GM12878 (cell line): ENCODE measurements around the gene SLC37A1. TPM values are rescaled to one million over a fixed set of nuclear protein-coding genes. Genes with fewer than 3 reads are reported as not detected.

Source experiments
- ATAC-seq: fragments of 200-7000 bp; cut with Tn5 transposase; 3 replicates; pipeline ENCODE4 v1.9.1; 2020; ENCODE audit warnings: mild to moderate bottlenecking, moderate library complexity
- BruUV-seq: library from RNA; stranded (reverse); fragments of 400-500 nt; replicated peaks from 2 replicates; lab custom pipeline; 2021; lab: Mats Ljungman, UMichigan
- CTCF ChIA-PET: fragments of 300-600 bp; sonication (Branson Sonifier 250); formaldehyde crosslinking; extraction: SDS; loops from one replicate; lab custom pipeline; 2021; ENCODE audit warnings: inconsistent platforms; lab: Yijun Ruan, JAX
- POLR2A ChIA-PET: fragments of 350-600 bp; formaldehyde crosslinking; extraction: SDS; loops from one replicate; lab custom pipeline; 2021; ENCODE audit warnings: inconsistent platforms; lab: Charles Lee
- RAD21 ChIA-PET: fragments of 300-600 bp; sonication (Branson Sonifier 250); formaldehyde crosslinking; loops from one replicate; lab custom pipeline; 2023; ENCODE audit warnings: antibody characterized with exemption; ENCODE audit not compliant: unreplicated experiment; lab: Charles Lee
- SMC1A ChIA-PET: fragments of 300-600 bp; sonication (Branson Sonifier 250); formaldehyde crosslinking; loops from one replicate; lab custom pipeline; 2023; ENCODE audit not compliant: unreplicated experiment, uncharacterized antibody; lab: Charles Lee
- DNase-seq: peaks from one replicate; pipeline ENCODE4 v3.0.0-alpha.2; 2011; ENCODE audit warnings: low read depth, low spot score
- FAIRE-seq: peaks from 3 replicates; lab custom pipeline; 2011; peaks lifted over from hg19 to GRCh38; lab: Jason Lieb, UNC
- H2AFZ ChIP-seq: 2 replicates; pipeline ENCODE4 v1.6.0; 2011; ENCODE audit warnings: low read depth, low read length, control low read depth; ENCODE audit not compliant: control insufficient read depth
- H3K27ac ChIP-seq: 2 replicates; pipeline ENCODE4 v1.5.1; 2011; ENCODE audit warnings: control low read depth; ENCODE audit not compliant: control insufficient read depth, insufficient read depth
- H3K27me3 ChIP-seq, 2 experiments: replicated peaks in 1 of 2; 2 replicates each; pipeline versions ENCODE4 v1.6.0 to v1.6.1; 2011; ENCODE audit warnings: low read length in 1 of 2; ENCODE audit not compliant: control insufficient read depth in 2 of 2, insufficient read depth in 2 of 2
- H3K36me3 ChIP-seq, 2 experiments: 2 replicates each; pipeline ENCODE4 v1.5.1; 2011; ENCODE audit warnings: low read length in 1 of 2; ENCODE audit not compliant: control insufficient read depth in 2 of 2, insufficient read depth in 2 of 2
- H3K4me1 ChIP-seq: 2 replicates; pipeline ENCODE4 v1.6.1; 2011; ENCODE audit warnings: mild to moderate bottlenecking, low read length, moderate library complexity, mixed read lengths; ENCODE audit not compliant: control insufficient read depth, insufficient read depth
- H3K4me2 ChIP-seq: 2 replicates; pipeline ENCODE4 v1.6.0; 2011; ENCODE audit warnings: control low read depth; ENCODE audit not compliant: control insufficient read depth, insufficient read depth
- H3K4me3 ChIP-seq: fragments of 200-600 bp; sonication (generic); 2 replicates; pipeline ENCODE4 v1.5.1; 2016
- H3K79me2 ChIP-seq: 2 replicates; pipeline ENCODE4 v1.6.0; 2011; ENCODE audit warnings: low read length; ENCODE audit not compliant: control insufficient read depth, insufficient read depth
- H3K9ac ChIP-seq: 2 replicates; pipeline ENCODE4 v1.8.0; 2011; ENCODE audit warnings: low read length, control low read depth, mixed read lengths; ENCODE audit not compliant: control insufficient read depth, insufficient read depth
- H3K9me3 ChIP-seq: replicated peaks from 3 replicates; pipeline ENCODE4 v1.5.1; 2011; ENCODE audit warnings: mild to moderate bottlenecking, low read length; ENCODE audit not compliant: control insufficient read depth, insufficient read depth
- H4K20me1 ChIP-seq: 2 replicates; pipeline ENCODE4 v1.6.0; 2011; ENCODE audit not compliant: control insufficient read depth, insufficient read depth
- CBX3 ChIP-seq: fragments of 200-600 bp; sonication (generic); IDR thresholded peaks from 2 replicates; pipeline ENCODE4 v1.6.1; 2016; ENCODE audit warnings: low read depth, borderline replicate concordance
- CREB1 ChIP-seq: IDR thresholded peaks from 2 replicates; pipeline ENCODE4 v1.6.1; 2012; ENCODE audit warnings: low read depth, mild to moderate bottlenecking, inconsistent platforms
- EZH2 ChIP-seq: IDR thresholded peaks from 2 replicates; pipeline ENCODE4 v1.6.1; 2012; ENCODE audit warnings: low read depth, mild to moderate bottlenecking, control low read depth, inconsistent platforms, low read length, borderline replicate concordance; ENCODE audit not compliant: control insufficient read depth
- FOXM1 ChIP-seq: IDR thresholded peaks from 2 replicates; pipeline ENCODE4 v1.6.1; 2012; ENCODE audit warnings: low read depth, mild to moderate bottlenecking, inconsistent platforms, low read length, moderate library complexity
- GATAD2B ChIP-seq: fragments of 450-650 bp; conservative IDR thresholded peaks from 2 replicates; pipeline ENCODE4 v1.6.1; 2017; ENCODE audit warnings: low read depth, mild to moderate bottlenecking, moderate library complexity
- HCFC1 ChIP-seq: fragments of 150-350 bp; IDR thresholded peaks from 2 replicates; pipeline ENCODE4 v1.6.1; 2014; ENCODE audit warnings: low read length
- HDGF ChIP-seq: fragments of 450-650 bp; IDR thresholded peaks from 2 replicates; pipeline ENCODE4 v1.6.1; 2016; ENCODE audit warnings: antibody characterized with exemption
- NFYA ChIP-seq: IDR thresholded peaks from 2 replicates; pipeline ENCODE4 v1.6.1; 2011; ENCODE audit warnings: low read depth, mild to moderate bottlenecking, low read length, improper control_type of control experiment, borderline replicate concordance
- NR2F1 ChIP-seq: fragments of 450-650 bp; conservative IDR thresholded peaks from 2 replicates; pipeline ENCODE4 v1.6.1; 2017; ENCODE audit warnings: mild to moderate bottlenecking
- RBBP5 ChIP-seq: fragments of 200-600 bp; sonication (generic); conservative IDR thresholded peaks from 2 replicates; pipeline ENCODE4 v1.6.1; 2016
- SIN3A ChIP-seq: IDR thresholded peaks from 2 replicates; pipeline ENCODE4 v1.6.1; 2012; ENCODE audit warnings: low read depth, low read length, improper control_type of control experiment
- SREBF2 ChIP-seq: IDR thresholded peaks from 2 replicates; pipeline ENCODE4 v1.6.1; 2012; ENCODE audit warnings: mild to moderate bottlenecking, low read length
- ZBTB40 ChIP-seq: fragments of 450-650 bp; IDR thresholded peaks from 2 replicates; pipeline ENCODE4 v1.6.1; 2016; ENCODE audit warnings: mild to moderate bottlenecking, moderate library complexity, borderline replicate concordance
- WGBS: methylation state at CpG from one replicate; pipeline ENCODE4 v1.1.6; 2016; ENCODE audit warnings: low lambda C conversion rate; ENCODE audit not compliant: insufficient replicate concordance, insufficient coverage; ENCODE audit errors: missing lambda C conversion rate; 5-methylcytosine and 5-hydroxymethylcytosine counted together
- in situ Hi-C: fragments of 300-500 bp; cut with MboI; formaldehyde crosslinking; loops from 9 replicates; pipeline ENCODE4 v1.14.3; 2018; ENCODE audit warnings: mixed read lengths
- intact Hi-C: fragments of 100-400 bp; cut with micrococcal nuclease; formaldehyde crosslinking; loops from one replicate; pipeline ENCODE4 v1.14.2; 2022; ENCODE audit not compliant: unreplicated experiment
- polyA plus RNA-seq, 11 experiments: library from polyadenylated mRNA; depleted of rRNA in 4 of 11; unstranded in 6 of 11; stranded (reverse) in 5 of 11; fragments of >200 nt; fragmentation: Nextera tagmentation in 4 of 11; fragmentation: Illumina TruSeq in 1 of 11; extraction: Ambion mirVana in 4 of 11; extraction: Trizol in 1 of 11; gene quantifications; 1 replicate in 1 of 11; 2 replicates in 10 of 11; pipeline versions ENCODE4 v1.2.1 to v1.2.3, GENCODE V29; 2011 to 2016; ENCODE audit warnings: inconsistent platforms in 2 of 11, missing spikeins in 2 of 11, low read depth in 1 of 11
- total RNA-seq, 4 experiments: library from RNA; depleted of rRNA in 3 of 4; stranded (reverse); fragments of >200 nt in 3 of 4; fragmentation: Illumina TruSeq in 1 of 4; extraction: Trizol in 1 of 4; gene quantifications; 2 replicates each; pipeline versions ENCODE4 v1.2.1 to v1.2.3, GENCODE V29; 2013 to 2021
- TF ChIP-seq, protein P1 (sequence below): IDR thresholded peaks from 2 replicates; pipeline ENCODE4 v1.6.1; 2012; ENCODE audit warnings: low read depth, low read length, improper control_type of control experiment
- TF ChIP-seq, protein P2 (sequence below): fragments of 450-650 bp; formaldehyde crosslinking; IDR thresholded peaks from 2 replicates; pipeline ENCODE4 v1.4.0; 2022; ENCODE audit warnings: mild to moderate bottlenecking, moderate library complexity

Gene SLC37A1
- total and polyA plus RNA-seq, 10 of the 15 experiments (the other 5 are each of a cell fraction or from before 2014, with no cell fraction given), result 1.1 to 35.5 (median 24.4) TPM

- CTCF ChIA-PET, result no interaction called here
- BruUV-seq, result no TSS peak
- no peaks in the 10 kb centered on the region for H4K20me1 ChIP-seq
- H3K4me1 ChIP-seq, result no peaks in the 10 kb centered on the region
- no peak overlapping the region for H3K4me3 ChIP-seq
- H3K9ac ChIP-seq, result no peak overlapping the region
- H3K36me3 ChIP-seq, result no peaks in the 10 kb centered on the region
- no peaks in the 10 kb centered on the region for H3K79me2 ChIP-seq
- intact Hi-C loops (no loop called here), in situ Hi-C loops (no loop called here)
- H3K27me3 ChIP-seq, result no peaks in the 10 kb centered on the region; a peak in 1 of 4 replicates
- 0% methylated on average over 1 of the region's 1 CpG for WGBS
- RAD21 ChIA-PET, result no interaction called here
- no peak overlapping the region for H3K4me2 ChIP-seq
- FAIRE-seq (no peak), DNase-seq (no peak), ATAC-seq (no peak)
- no peak overlapping the region for H3K27ac ChIP-seq
- SMC1A ChIA-PET, result no interaction called here
- H3K9me3 ChIP-seq, result peaks cover 5% of the 10 kb centered on the region; the same call in 2 of the 3 replicates
- TF ChIP-seq HDGF (no peak), CREB1 (no peak), CBX3 (no peak), NR2F1 (no peak), FOXM1 (no peak), ZBTB40 (no peak), NFYA (no peak), RBBP5 (no peak), GATAD2B (no peak), HCFC1 (no peak), EZH2 (no peak), SREBF2 (no peak), SIN3A (no peak)
- TF ChIP-seq, protein P1, sequence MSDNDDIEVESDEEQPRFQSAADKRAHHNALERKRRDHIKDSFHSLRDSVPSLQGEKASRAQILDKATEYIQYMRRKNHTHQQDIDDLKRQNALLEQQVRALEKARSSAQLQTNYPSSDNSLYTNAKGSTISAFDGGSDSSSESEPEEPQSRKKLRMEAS, result no peak
- TF ChIP-seq, protein P2, sequence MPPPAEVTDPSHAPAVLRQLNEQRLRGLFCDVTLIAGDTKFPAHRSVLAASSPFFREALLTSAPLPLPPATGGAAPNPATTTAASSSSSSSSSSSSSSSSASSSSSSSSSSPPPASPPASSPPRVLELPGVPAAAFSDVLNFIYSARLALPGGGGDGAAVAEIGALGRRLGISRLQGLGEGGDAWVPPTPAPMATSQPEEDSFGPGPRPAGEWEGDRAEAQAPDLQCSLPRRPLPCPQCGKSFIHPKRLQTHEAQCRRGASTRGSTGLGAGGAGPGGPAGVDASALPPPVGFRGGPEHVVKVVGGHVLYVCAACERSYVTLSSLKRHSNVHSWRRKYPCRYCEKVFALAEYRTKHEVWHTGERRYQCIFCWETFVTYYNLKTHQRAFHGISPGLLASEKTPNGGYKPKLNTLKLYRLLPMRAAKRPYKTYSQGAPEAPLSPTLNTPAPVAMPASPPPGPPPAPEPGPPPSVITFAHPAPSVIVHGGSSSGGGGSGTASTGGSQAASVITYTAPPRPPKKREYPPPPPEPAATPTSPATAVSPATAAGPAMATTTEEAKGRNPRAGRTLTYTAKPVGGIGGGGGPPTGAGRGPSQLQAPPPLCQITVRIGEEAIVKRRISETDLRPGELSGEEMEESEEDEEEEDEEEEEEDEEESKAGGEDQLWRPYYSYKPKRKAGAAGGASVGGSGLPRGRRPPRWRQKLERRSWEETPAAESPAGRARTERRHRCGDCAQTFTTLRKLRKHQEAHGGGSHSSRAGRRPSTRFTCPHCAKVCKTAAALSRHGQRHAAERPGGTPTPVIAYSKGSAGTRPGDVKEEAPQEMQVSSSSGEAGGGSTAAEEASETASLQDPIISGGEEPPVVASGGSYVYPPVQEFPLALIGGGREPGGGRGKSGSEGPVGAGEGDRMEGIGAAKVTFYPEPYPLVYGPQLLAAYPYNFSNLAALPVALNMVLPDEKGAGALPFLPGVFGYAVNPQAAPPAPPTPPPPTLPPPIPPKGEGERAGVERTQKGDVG (CRISPR knock-in tag), result no peak
- no peak overlapping the region for H2AFZ ChIP-seq
- POLR2A ChIA-PET, result interaction anchor here (0.7 kb wide), 1 partner anchor 42 kb away, joined by 3 read pairs; no protein-coding TSS in a partner anchor
Observed at GRCh38 chr21:42612390-42612789, 98.7 kb downstream of the SLC37A1 start.
